ENCODE data around the gene KDM5C. TPM values are rescaled to one million over a fixed set of nuclear protein-coding genes. Genes with fewer than 3 reads are reported as not detected.

The KDM5C gene
- total RNA-seq, 4 donors from 2014 or later = 126 to 318 (median 160) TPM

- Histone ChIP-seq H3K36me3 (peaks cover 40% of the 10 kb centered on the region), H3K9me3 (no peaks in the 10 kb centered on the region), H3K4me3 (no peak overlapping the region), H3K27me3 (no peaks in the 10 kb centered on the region), H3K4me1 (no peaks in the 10 kb centered on the region), H3K27ac (no peak overlapping the region)
- WGBS = 85% methylated on average over 7 of the region's 7 CpGs
- TF ChIP-seq CTCF (IDR thresholded peaks at IDR 0.05) = no peak
- no peak for DNase-seq (ENCODE audit: low spot score in 2 of 2)
These were observed 16.6 kb upstream of the KDM5C start for GRCh38 chrX:53241558-53241957.

- 65% methylated on average over 6 of the region's 6 CpGs for WGBS
- peaks cover 52% of the 10 kb centered on the region for H3K36me3 ChIP-seq
- no peaks in the 10 kb centered on the region for H3K9me3 ChIP-seq
- H3K27ac ChIP-seq = no peak overlapping the region
- no peak for DNase-seq (ENCODE audit: low spot score in 2 of 2)
- TF ChIP-seq POLR2AphosphoS5 (IDR thresholded peaks at IDR 0.05) = no peak
- TF ChIP-seq POLR2A (IDR thresholded peaks at IDR 0.05) = no peak
- TF ChIP-seq EP300 (IDR thresholded peaks at IDR 0.05) = no peak
- TF ChIP-seq CTCF (IDR thresholded peaks at IDR 0.05) = no peak
- no peak overlapping the region for H3K4me3 ChIP-seq
- H3K27me3 ChIP-seq = no peaks in the 10 kb centered on the region
- no peaks in the 10 kb centered on the region for H3K4me1 ChIP-seq
These were observed 14.5 kb upstream of the KDM5C start for GRCh38 chrX:53239474-53239873.

GRCh38 chrX:53237056-53237455 is 12.0 kb upstream of the KDM5C start:
- no peaks in the 10 kb centered on the region for H3K27me3 ChIP-seq
- no peak for DNase-seq (ENCODE audit: low spot score in 2 of 2)
- no peak overlapping the region for H3K27ac ChIP-seq
- peaks cover 55% of the 10 kb centered on the region for H3K36me3 ChIP-seq
- no peak for TF ChIP-seq POLR2AphosphoS5 (IDR thresholded peaks at IDR 0.05)
- TF ChIP-seq EP300 (IDR thresholded peaks at IDR 0.05) = no peak
- no peak for TF ChIP-seq CTCF (IDR thresholded peaks at IDR 0.05)
- no peak for TF ChIP-seq POLR2A (IDR thresholded peaks at IDR 0.05)
- H3K9me3 ChIP-seq = no peaks in the 10 kb centered on the region
- H3K4me3 ChIP-seq = no peak overlapping the region
- 57% methylated on average over 8 of the region's 10 CpGs for WGBS
- H3K4me1 ChIP-seq = no peaks in the 10 kb centered on the region

- Histone ChIP-seq H3K4me1 (no peaks in the 10 kb centered on the region), H3K27ac (no peak overlapping the region), H3K9me3 (no peaks in the 10 kb centered on the region), H3K27me3 (no peaks in the 10 kb centered on the region), H3K36me3 (peaks cover 49% of the 10 kb centered on the region), H3K4me3 (no peak overlapping the region)
- DNase-seq (ENCODE audit: low spot score in 2 of 2) = no peak
- WGBS = 80% methylated on average over 16 of the region's 20 CpGs
- TF ChIP-seq EP300 (IDR thresholded peaks at IDR 0.05) (no peak), POLR2AphosphoS5 (IDR thresholded peaks at IDR 0.05) (no peak), POLR2A (IDR thresholded peaks at IDR 0.05) (no peak), CTCF (IDR thresholded peaks at IDR 0.05) (no peak)
These were observed 11.1 kb upstream of the KDM5C start for GRCh38 chrX:53236025-53236679.

- Histone ChIP-seq H3K4me1 (no peaks in the 10 kb centered on the region), H3K4me3 (no peak overlapping the region), H3K9me3 (no peaks in the 10 kb centered on the region), H3K36me3 (peaks cover 47% of the 10 kb centered on the region), H3K27me3 (no peaks in the 10 kb centered on the region), H3K27ac (no peak overlapping the region)
- DNase-seq (ENCODE audit: low spot score in 2 of 2) = no peak
- TF ChIP-seq POLR2AphosphoS5 (IDR thresholded peaks at IDR 0.05) (no peak), CTCF (IDR thresholded peaks at IDR 0.05) (no peak), EP300 (IDR thresholded peaks at IDR 0.05) (no peak), POLR2A (IDR thresholded peaks at IDR 0.05) (no peak)
- 74% methylated on average over 7 of the region's 12 CpGs for WGBS
These were observed 10.6 kb upstream of the KDM5C start for GRCh38 chrX:53235566-53235965.

Measured in suprapubic skin (tissue), 4 donors.